ENCODE data around the gene HAT1.

HAT1 gene

GRCh38 chr2:171913517-171913916, 8.7 kb upstream of the HAT1 start:
- H3K4me3 ChIP-seq, result no peak overlapping the region
- DNase-seq (ENCODE audit: low spot score), result no peak
- no peak overlapping the region for H3K27ac ChIP-seq
- TF ChIP-seq CTCF (IDR thresholded peaks at IDR 0.05), result no peak

- no peak for DNase-seq (ENCODE audit: low spot score)
These were observed 2.8 kb upstream of the HAT1 start for GRCh38 chr2:171919453-171919852.

DNA sequence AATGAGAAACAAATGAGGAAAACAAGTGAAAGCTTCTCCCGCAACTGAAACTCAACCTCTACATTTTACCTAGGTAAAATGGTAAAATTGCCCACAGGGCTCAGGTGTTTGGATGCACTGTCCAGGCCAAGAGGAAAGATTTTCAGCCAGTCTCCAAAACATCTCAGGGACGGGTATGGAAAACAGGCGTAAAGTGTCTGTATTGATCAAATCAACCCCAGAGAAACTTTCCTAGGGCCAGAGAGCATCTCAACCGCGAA, 361 bp upstream of the HAT1 start:
- Histone ChIP-seq H3K27ac (peak overlapping the region; percentile 85 to 98), H3K4me3 (peak overlapping the region; percentile 98)
- TF ChIP-seq CTCF (IDR thresholded peaks at IDR 0.05), result no peak
- no peak for DNase-seq (ENCODE audit: low spot score)

More at GRCh38 chr2:171919453-171919852, 2.8 kb upstream of the HAT1 start:
- no peak overlapping the region for H3K4me3 ChIP-seq
- no peak overlapping the region for H3K27ac ChIP-seq
- no peak for TF ChIP-seq CTCF (IDR thresholded peaks at IDR 0.05)

GRCh38 chr2:171923206-171923605, 945 bp downstream of the HAT1 start:
- Histone ChIP-seq H3K4me3 (peak overlapping the region; percentile 98), H3K27ac (peak overlapping the region; percentile 85 to 98)
- no peak for DNase-seq (ENCODE audit: low spot score)
- TF ChIP-seq CTCF (IDR thresholded peaks at IDR 0.05), result no peak

GRCh38 chr2:171924170-171924942, 2.1 kb downstream of the HAT1 start:
- no peak for DNase-seq (ENCODE audit: low spot score)
- Histone ChIP-seq H3K4me3 (no peak overlapping the region), H3K27ac (no peak overlapping the region)
- TF ChIP-seq CTCF (IDR thresholded peaks at IDR 0.05), result no peak

DNA sequence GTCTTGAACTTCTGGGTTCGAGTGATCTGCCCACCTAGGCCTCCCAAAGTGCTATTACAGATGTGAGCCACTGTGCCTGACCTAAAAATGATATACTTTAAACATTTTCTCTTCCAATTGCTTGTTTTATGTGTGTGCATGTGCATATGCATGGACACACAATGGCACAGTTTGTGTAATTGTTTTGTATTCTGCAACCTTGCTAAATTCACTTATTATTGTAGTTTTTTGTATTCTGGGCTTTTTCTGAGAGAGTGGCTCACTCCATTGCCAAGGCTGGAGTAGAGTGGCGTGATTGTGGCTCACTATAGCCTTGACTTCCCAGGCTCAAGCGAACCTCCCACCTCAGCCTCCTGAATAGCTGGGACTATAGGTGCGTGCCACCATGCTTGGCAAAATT, 8.1 kb downstream of the HAT1 start:
- no peak for TF ChIP-seq CTCF (IDR thresholded peaks at IDR 0.05)
- Histone ChIP-seq H3K4me3 (no peak overlapping the region), H3K27ac (no peak overlapping the region)
- no peak for DNase-seq (ENCODE audit: low spot score)

DNA sequence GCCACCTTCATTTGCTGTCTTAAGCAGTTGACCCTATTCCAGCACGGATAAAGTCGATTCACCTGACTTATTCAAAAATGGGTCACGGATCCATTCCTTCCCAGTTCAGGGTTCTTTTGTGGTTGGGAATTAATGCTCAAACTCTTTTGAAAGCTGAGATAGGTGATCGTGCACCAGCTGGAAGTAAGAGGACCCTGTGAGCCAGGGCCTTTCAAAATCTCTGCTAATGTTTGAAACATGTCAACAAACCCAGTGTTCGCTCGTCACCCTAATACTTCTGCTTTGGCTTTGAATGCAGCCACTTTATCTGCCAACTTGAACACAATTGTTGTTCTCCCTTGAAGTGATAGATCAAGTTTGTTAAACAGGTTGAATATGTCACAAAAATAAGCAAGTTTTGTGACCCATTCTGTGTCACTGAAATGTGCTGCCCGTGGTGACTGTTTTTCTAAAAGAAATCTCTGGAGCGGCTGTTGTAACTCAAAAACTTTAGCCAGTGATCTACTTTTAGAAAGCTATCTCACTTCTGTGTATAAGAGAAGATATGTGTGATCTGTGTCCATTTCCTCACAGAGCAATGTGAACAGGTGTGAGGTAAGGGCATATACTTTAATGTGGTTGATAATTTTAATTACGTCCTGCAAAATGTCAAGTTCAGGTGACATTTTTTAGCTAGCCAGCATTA, 16.9 kb downstream of the HAT1 start:
- Histone ChIP-seq H3K27ac (no peak overlapping the region), H3K4me3 (no peak overlapping the region)
- no peak for TF ChIP-seq CTCF (IDR thresholded peaks at IDR 0.05)
- DNase-seq (ENCODE audit: low spot score), result no peak
